ENCODE measurements around the gene HLA-DOB. TPM values are rescaled to one million over a fixed set of nuclear protein-coding genes. Genes with fewer than 3 reads are reported as not detected.

Gene HLA-DOB
- total RNA-seq, 2 donors from 2014 or later: 0.19 to 0.69 TPM

GRCh38 chr6:32844839-32845383, 28.1 kb upstream of the HLA-DOB start:
- intact Hi-C loops (cut with DNase I): no loop called here
- no peak for DNase-seq (ENCODE audit: low spot score)

GRCh38 chr6:32843979-32844838, 27.4 kb upstream of the HLA-DOB start, which contains the start of gene PSMB8:
Gene PSMB8, minus strand, starts transcription at chr6:32844047. Its CDS starts 51 bp downstream, at chr6:32843996.
- intact Hi-C loops (cut with DNase I): no loop called here
- DNase-seq (ENCODE audit: low spot score): peak; percentile 99

DNA sequence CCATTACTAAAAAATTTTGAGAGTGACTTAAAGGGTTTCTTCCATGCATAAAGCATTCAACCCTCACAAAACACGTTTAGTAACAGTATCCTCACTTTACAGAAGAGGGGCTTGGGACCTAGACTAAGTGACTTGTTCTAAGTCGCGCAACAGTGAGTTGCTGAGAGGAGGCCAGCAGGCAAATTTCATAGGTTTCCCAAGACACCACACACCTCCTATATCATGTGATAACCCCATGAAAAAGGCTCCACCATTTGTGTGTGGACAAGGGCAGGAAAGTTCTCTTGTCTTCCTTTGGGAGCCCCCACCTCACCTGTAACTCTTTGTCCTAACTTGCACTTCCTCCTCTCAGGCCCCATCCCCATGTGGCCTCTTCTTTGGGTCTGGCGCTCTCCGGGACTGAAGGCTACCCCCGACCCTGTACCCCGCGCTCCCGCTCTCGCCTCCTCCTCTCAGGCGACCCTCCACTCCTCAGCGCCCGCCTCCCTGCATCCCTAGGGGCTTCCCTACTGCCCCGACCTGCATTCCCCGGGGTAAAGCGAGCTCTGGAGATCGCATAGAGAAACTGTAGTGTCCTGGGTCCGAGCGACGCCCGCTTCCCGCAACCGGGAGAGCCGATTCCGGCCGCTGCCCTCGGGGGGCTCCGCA, 26.7 kb upstream of the HLA-DOB start:
- intact Hi-C loops (cut with DNase I): no loop called here
- no peak for DNase-seq (ENCODE audit: low spot score)

DNA sequence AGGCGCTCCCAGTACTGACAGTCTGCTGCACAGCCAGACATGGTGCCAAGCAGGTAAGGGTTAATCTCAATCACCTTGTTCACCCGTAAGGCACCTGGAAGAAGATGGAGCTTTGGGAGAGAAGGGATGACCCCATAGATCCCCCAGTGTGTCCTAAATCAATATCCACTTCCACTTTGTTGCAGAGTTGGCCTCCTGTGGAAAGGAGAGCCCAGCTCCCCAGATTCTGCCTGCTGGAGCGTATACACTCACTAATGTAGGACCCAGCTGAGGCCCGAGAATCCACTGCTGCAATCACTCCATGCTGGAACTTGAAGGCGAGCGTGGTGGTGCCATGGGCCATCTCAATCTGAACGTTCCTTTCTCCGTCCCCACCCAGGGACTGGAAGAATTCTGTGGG, 25.9 kb upstream of the HLA-DOB start:
- DNase-seq (ENCODE audit: low spot score): no peak
- intact Hi-C loops (cut with DNase I): no loop called here

- no peak for DNase-seq (ENCODE audit: low spot score)
- intact Hi-C loops (cut with DNase I): no loop called here
Observed at GRCh38 chr6:32842021-32842650, 25.3 kb upstream of the HLA-DOB start.

- DNase-seq (ENCODE audit: low spot score): peak; percentile 64
- intact Hi-C loops (cut with DNase I): no loop called here
Observed at GRCh38 chr6:32840604-32841246, 23.9 kb upstream of the HLA-DOB start.

DNA sequence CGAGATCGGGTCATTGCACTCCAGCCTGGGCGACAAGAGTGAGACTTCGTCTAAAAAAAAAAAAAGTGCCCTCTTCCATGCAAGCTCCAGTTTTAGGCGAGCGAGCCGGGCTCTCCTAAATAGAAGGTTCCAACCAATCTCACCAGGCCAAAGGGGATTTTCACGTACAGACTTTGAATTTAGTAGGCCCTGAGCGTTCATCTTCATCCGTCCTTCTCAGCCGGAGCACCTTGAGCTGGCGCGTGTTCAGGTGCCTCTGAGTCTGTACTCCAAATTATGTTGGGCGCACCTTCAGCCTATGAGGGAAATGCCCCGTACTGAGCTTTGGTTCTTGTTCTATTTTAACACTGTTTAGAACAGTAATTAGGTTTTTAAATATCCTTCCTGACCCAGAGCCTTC, 22.6 kb upstream of the HLA-DOB start:
- intact Hi-C loops (cut with DNase I): no loop called here

DNA sequence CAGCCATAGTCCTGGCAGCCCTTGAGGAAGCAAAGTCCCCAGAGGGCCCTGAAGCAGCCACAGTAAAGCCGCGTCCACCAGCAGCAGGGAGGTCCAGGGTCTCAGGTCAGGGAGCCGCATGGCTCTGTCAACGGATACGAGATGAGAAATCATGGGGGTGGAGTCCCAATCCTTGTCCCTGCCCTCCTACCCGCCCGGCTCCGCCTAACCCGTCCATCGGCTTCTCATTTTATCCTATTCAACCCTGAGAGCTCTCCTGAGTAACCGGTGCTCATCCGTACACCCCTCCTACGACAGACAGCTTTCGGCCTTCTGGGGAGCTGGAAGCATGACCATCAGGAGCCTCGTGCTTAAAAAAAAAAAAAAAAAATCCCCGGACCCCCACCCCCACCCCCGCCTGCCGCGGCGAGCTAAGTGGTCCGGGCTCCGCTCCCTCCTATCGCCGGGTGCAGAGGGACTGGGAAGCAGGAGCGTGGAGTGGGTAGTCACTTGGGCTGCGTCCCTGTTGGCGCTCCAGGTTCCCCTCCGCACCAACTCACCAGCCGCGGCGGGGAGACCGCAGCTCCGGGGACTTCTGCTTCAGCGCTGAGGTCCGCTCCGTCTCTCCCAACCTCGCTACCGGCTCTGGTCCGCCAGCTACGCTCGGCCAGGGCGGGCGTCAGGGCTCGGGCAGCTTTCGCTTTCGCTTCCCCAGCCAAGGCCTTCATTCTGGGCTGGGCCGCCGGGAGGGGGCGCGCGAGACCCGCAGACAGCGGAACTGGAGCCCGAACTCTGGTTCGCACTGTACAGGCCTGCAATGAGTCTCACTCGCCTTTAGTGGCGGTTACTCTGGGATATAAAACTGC, 21.5 kb upstream of the HLA-DOB start, which contains the start of gene TAP2:
TAP2 (minus strand) TSS at position 626 of the 845 bp plus-strand sequence; CDS start at position 120, 506 bp downstream.
- peak; percentile 98 for DNase-seq (ENCODE audit: low spot score)
- intact Hi-C loops (cut with DNase I): no loop called here

More for the DNA sequence above, 22.6 kb upstream of the HLA-DOB start:
- DNase-seq (ENCODE audit: low spot score): no peak

DNA sequence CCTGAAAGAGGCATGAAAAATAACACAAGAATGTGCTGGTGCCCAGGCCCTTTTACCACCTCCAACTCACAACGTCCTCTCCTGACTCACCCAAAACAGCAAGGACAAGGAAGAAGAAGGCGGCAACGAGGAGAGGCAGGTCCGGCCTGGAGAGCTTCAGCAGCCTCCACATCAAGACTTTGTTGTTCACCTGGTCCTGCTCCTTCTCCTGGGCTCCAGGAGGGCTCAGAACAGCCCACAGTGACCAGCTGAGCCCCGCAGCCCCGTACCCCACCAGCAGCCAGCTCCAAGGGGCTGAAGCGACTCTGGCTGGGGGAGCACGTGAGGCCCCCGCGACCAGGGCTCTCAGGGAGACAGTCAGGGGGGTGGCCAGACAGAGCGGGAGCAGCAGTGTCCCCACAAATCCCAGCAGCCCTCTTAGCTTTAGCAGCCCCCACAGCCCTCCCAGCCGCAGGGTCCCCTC, 20.9 kb upstream of the HLA-DOB start:
- DNase-seq (ENCODE audit: low spot score): no peak
- intact Hi-C loops (cut with DNase I): no loop called here

- intact Hi-C loops (cut with DNase I): no loop called here
- DNase-seq (ENCODE audit: low spot score): peak; percentile 53
Observed at GRCh38 chr6:32836873-32837272, 20.1 kb upstream of the HLA-DOB start.

DNA sequence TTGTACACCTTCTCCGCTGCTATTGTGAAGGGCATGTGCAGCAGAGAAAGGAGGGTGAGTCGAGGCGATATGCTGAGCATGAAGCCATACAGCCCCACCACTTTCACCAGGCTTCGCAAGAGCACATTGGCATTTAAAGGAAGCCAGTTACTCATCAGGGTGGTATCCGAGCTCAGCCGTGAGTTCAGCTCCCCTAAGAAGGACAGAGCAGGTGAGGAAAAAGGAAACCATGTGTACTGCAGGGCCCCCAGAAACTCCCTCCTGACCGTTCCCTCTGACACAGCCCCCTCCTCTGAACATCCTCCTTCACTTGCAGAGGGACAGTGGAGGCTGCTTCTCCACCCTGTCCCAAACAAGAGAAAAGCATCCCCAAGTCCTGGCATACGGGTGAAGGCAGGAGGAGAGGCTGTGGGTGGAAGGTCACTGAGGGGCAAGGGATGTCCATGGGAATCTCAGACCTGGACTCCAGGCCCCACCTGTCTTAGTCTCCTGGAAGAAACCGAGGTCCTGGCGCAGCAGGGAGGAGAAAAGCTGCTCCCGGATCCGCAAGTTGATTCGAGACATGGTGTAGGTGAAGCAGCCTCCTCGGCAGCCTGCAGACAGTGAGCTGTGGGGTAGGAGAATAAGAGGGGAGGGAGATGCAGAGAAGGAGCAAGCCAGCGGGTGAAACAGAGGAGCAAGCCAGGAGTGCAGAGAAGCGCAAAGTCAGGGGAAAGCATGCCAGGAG, 18.5 kb upstream of the HLA-DOB start:
- peak; percentile 58 for DNase-seq (ENCODE audit: low spot score)
- intact Hi-C loops (cut with DNase I): no loop called here

GRCh38 chr6:32833664-32834063, 16.9 kb upstream of the HLA-DOB start:
- intact Hi-C loops (cut with DNase I): no loop called here
- no peak for DNase-seq (ENCODE audit: low spot score)

- peak; percentile 69 for DNase-seq (ENCODE audit: low spot score)
- intact Hi-C loops (cut with DNase I): no loop called here
Observed at GRCh38 chr6:32832535-32832934, 15.7 kb upstream of the HLA-DOB start.

DNA sequence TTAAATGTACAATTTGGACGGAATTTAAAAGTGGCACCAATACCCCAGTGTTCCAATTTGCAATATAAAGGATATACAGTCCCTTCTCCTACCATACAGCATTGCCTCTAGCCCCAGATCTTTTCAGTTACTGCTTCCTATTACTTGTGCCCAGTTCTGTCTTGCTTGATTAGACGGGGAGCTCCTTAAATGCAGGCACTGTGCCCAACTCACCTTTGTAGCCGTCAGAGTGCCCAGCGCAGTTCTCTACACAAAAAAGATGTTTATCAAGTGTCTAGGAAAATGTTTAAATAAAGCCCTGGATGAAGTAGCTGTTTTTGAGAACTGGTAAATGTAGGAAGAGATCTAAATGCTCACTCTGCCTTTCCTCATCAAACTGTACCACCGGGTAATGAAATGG, 14.1 kb upstream of the HLA-DOB start:
- DNase-seq (ENCODE audit: low spot score): no peak
- intact Hi-C loops (cut with DNase I): no loop called here

DNA sequence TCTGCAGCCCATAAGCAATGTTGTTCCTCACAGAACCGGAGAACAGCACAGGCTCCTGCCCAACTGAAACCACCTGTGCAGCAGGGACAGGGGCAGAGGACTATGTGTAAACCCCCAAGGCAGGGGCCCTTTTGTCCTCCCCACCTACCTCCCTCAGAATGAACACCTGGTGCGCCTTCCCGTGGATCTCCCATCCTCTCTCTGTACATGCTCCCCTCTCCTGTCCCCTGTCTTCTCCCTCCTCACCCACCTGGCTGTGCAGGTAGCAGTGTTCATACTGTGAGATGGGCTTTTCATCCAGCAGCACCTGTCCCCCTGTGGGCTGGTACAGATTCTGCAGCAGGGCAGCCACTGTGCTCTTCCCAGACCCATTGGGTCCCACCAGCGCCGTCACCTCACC, 13.2 kb upstream of the HLA-DOB start:
- peak; percentile 58 for DNase-seq (ENCODE audit: low spot score)
- intact Hi-C loops (cut with DNase I): no loop called here

DNA sequence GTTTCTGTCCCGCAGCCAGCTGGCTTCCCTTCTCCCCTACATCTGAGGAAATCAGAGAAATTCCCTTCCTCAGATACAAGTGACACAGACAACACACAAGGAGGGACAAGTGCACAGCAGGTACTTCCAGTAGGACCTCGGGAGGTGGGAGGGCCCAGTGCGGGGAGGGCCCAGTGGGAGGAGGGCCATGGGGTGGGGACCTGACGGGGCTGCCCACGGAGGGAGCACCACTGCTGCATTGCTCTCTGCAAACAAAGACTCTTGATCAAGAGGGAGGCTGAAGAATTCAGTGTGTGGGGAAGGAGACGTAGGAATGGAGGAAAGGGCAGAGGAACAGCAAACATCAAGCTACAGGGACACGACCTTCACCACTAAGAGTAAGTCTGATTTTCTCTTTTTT, 12.7 kb upstream of the HLA-DOB start:
- DNase-seq (ENCODE audit: low spot score): no peak
- intact Hi-C loops (cut with DNase I): no loop called here

DNA sequence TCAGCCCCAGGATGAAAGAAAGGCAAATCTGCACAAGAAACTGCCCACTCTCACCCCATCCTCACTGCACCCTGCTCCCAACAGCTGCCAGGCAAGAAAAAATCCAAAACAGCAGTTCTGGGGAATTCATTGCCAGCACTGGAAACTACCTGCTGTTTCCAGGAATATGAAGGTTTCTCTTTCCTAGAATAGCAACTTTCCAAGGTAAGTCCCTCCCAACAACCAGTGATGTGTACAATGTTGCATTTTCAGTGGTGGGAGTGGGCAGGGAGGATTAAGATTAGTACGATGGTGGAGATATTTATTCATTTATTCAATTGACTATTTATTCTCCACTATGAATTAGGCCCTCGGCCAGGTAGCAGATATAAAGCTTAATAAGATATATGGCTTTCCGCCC, 10.2 kb upstream of the HLA-DOB start:
- intact Hi-C loops (cut with DNase I): no loop called here
- DNase-seq (ENCODE audit: low spot score): no peak

- intact Hi-C loops (cut with DNase I): no loop called here
- DNase-seq (ENCODE audit: low spot score): no peak
Observed at GRCh38 chr6:32825966-32826365, 9.2 kb upstream of the HLA-DOB start.

Data from posterior vena cava (tissue), 2 donors.